A549 (cell line): Measurements from ENCODE around the gene ARF1.

Source experiments
- EP300 ChIP-seq, 2 experiments: fragments of >200 bp; sonication (Bioruptor Twin); formaldehyde crosslinking; IDR thresholded peaks; 2 replicates in 1 of 2; 3 replicates in 1 of 2; pipeline ENCODE4 v1.6.1; 2016 to 2017
- FOXS1 ChIP-seq: fragments of 250-450 bp; sonication (Bioruptor Pico); IDR thresholded peaks from 2 replicates; pipeline ENCODE4 v1.5.0; 2020; ENCODE audit warnings: mild to moderate bottlenecking, moderate library complexity
- JUN ChIP-seq, 2 experiments: fragments of >200 bp; sonication (Bioruptor Twin); formaldehyde crosslinking; IDR thresholded peaks; 2 replicates in 1 of 2; 3 replicates in 1 of 2; pipeline ENCODE4 v1.6.1; 2016 to 2017
- MAX ChIP-seq: IDR thresholded peaks from 2 replicates; pipeline ENCODE4 v1.6.1; 2012
- MAZ ChIP-seq: fragments of 150-350 bp; IDR thresholded peaks from 2 replicates; pipeline ENCODE4 v1.6.1; 2014; ENCODE audit warnings: antibody characterized with exemption, low read depth, low read length, borderline replicate concordance
- NR3C1 ChIP-seq: fragments of >200 bp; sonication (Bioruptor Twin); formaldehyde crosslinking; IDR thresholded peaks from 3 replicates; pipeline ENCODE4 v1.6.1; 2017
- TF ChIP-seq, protein P1 (sequence below): fragments of >200 bp; sonication (Bioruptor Twin); formaldehyde crosslinking; IDR thresholded peaks from 3 replicates; pipeline ENCODE4 v1.5.1; 2016

DNA sequence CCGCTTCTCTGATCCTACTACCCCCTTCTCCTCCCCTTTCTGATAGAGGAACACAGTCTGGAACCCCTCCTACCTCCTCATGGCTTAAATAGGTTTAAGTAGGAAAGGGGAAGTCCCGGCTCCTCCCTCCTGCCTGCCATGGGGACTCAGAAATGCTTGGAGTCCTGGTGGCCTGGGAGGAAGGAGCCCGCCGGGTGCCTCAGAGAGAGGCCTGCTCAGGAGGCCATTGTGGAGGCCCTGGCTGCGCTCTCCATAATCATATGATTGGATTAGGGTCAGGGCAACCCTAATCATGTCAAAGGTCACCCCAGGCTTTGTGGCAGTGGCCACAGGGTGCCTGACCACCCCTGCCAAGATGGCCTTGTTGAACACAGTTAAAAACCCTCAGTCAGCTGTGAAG lies 46.7 kb upstream of the ARF1 start:
- TF ChIP-seq FOXS1 (CRISPR knock-in tag) (no peak), NR3C1 (no peak), EP300 (IDR thresholded peaks at IDR 0.05) (no peak), MAZ (no peak), JUN (IDR thresholded peaks at IDR 0.05) (no peak), MAX (no peak)
- TF ChIP-seq, protein P1, sequence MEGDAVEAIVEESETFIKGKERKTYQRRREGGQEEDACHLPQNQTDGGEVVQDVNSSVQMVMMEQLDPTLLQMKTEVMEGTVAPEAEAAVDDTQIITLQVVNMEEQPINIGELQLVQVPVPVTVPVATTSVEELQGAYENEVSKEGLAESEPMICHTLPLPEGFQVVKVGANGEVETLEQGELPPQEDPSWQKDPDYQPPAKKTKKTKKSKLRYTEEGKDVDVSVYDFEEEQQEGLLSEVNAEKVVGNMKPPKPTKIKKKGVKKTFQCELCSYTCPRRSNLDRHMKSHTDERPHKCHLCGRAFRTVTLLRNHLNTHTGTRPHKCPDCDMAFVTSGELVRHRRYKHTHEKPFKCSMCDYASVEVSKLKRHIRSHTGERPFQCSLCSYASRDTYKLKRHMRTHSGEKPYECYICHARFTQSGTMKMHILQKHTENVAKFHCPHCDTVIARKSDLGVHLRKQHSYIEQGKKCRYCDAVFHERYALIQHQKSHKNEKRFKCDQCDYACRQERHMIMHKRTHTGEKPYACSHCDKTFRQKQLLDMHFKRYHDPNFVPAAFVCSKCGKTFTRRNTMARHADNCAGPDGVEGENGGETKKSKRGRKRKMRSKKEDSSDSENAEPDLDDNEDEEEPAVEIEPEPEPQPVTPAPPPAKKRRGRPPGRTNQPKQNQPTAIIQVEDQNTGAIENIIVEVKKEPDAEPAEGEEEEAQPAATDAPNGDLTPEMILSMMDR: no peak
